Gastrocnemius medialis (tissue), 4 donors: ENCODE measurements around the gene CA4.
A peak's percentile ranks its signal among the peaks of the same experiment; 100 is the strongest.

Source experiments
- CTCF ChIP-seq, 5 experiments: fragments of 450-650 bp in 3 of 5; fragments of 200-600 bp in 2 of 5; sonication (generic) in 2 of 5; IDR thresholded peaks in 4 of 5; conservative IDR thresholded peaks in 1 of 5; 1 replicate in 4 of 5; 2 replicates in 1 of 5; pipeline ENCODE4 v1.5.1; 2016 to 2019; ENCODE audit warnings: antibody characterized with exemption in 5 of 5, mild to moderate bottlenecking in 3 of 5, moderate library complexity in 3 of 5
- POLR2A ChIP-seq, 2 donors: fragments of 450-650 bp; IDR thresholded peaks; one replicate each; pipeline ENCODE4 v1.6.1; 2017; ENCODE audit warnings: antibody characterized with exemption in 2 of 2, mild to moderate bottlenecking in 2 of 2, moderate library complexity in 2 of 2

- TF ChIP-seq CTCF (IDR thresholded peaks at IDR 0.05 in 4 of 5, conservative IDR thresholded peaks at IDR 0.05 in 1 of 5) (peak; percentile 9 to 74 (median 50)), POLR2A (IDR thresholded peaks at IDR 0.05) (no peak)
These were observed 6.8 kb upstream of the CA4 start for GRCh38 chr17:60142872-60143499.
